Endothelial cell of umbilical vein (primary cell): ENCODE measurements around the gene KRTAP10-8. TPM values are rescaled to one million over a fixed set of nuclear protein-coding genes. Genes with fewer than 3 reads are reported as not detected.

Source experiments
- BruUV-seq: library from RNA; stranded (reverse); fragments of 400-500 nt; replicated peaks from 2 replicates; lab custom pipeline; 2021; lab: Mats Ljungman, UMichigan
- CTCF ChIA-PET: fragments of 300-600, 350-600 bp; sonication (Branson Sonifier 250); formaldehyde crosslinking; loops from one replicate; lab custom pipeline; 2021; ENCODE audit warnings: antibody characterized with exemption, inconsistent platforms; lab: Charles Lee
- POLR2A ChIA-PET: fragments of 300-600, 350-600 bp; sonication (Branson Sonifier 250); formaldehyde crosslinking; loops from one replicate; lab custom pipeline; 2021; ENCODE audit warnings: antibody characterized with exemption, inconsistent platforms; lab: Charles Lee
- DNase-seq: peaks from one replicate; pipeline ENCODE4 v3.0.0-alpha.2; 2011; ENCODE audit warnings: low read depth, low spot score
- FAIRE-seq: peaks from 2 replicates; lab custom pipeline; 2011; peaks lifted over from hg19 to GRCh38; lab: Jason Lieb, UNC
- H2AFZ ChIP-seq: 2 replicates; pipeline ENCODE4 v1.6.0; 2012; ENCODE audit warnings: low read depth, low read length, control low read depth, inconsistent platforms
- H3K27ac ChIP-seq: 2 replicates; pipeline ENCODE4 v1.5.1; 2011; ENCODE audit warnings: low read depth, mild to moderate bottlenecking, control low read depth, low read length, moderate library complexity; ENCODE audit not compliant: insufficient read depth
- H3K27me3 ChIP-seq, 2 experiments: 2 replicates each; pipeline versions ENCODE4 v1.6.0 to v1.6.1; 2011; ENCODE audit warnings: low read length in 2 of 2, mixed read lengths in 1 of 2; ENCODE audit not compliant: control insufficient read depth in 2 of 2, insufficient read depth in 2 of 2
- H3K36me3 ChIP-seq, 2 experiments: 2 replicates in 1 of 2; 3 replicates in 1 of 2; pipeline ENCODE4 v1.5.1; 2011; ENCODE audit warnings: low read length in 2 of 2, mild to moderate bottlenecking in 1 of 2, moderate library complexity in 1 of 2; ENCODE audit not compliant: control insufficient read depth in 2 of 2, insufficient read depth in 2 of 2; ENCODE audit errors: extremely low read depth in 1 of 2
- H3K4me1 ChIP-seq: 3 replicates; pipeline ENCODE4 v1.5.1; 2011; ENCODE audit warnings: mild to moderate bottlenecking, low read length; ENCODE audit not compliant: control insufficient read depth, insufficient read depth; ENCODE audit errors: extremely low read depth
- H3K4me2 ChIP-seq: 2 replicates; pipeline ENCODE4 v1.6.1; 2011; ENCODE audit warnings: low read length, control low read depth, mixed read lengths; ENCODE audit not compliant: insufficient read depth
- H3K4me3 ChIP-seq, 3 experiments: fragments of 200-600 bp in 1 of 3; sonication (generic), shearing (Covaris generic) in 1 of 3; replicated peaks in 1 of 3; 2 replicates each; pipeline ENCODE4 v1.5.1; 2011 to 2016; ENCODE audit warnings: control low read depth in 3 of 3, low read length in 3 of 3, mild to moderate bottlenecking in 2 of 3, inconsistent platforms in 1 of 3, low read depth in 1 of 3, moderate library complexity in 1 of 3; ENCODE audit not compliant: insufficient read depth in 1 of 3
- H3K79me2 ChIP-seq: 2 replicates; pipeline ENCODE4 v1.6.0; 2012; ENCODE audit warnings: low read length, inconsistent platforms; ENCODE audit not compliant: control insufficient read depth, insufficient read depth
- H3K9ac ChIP-seq: replicated peaks from 2 replicates; pipeline ENCODE3; 2011; ENCODE audit warnings: low read length, control low read depth; ENCODE audit not compliant: insufficient read depth; ENCODE audit errors: extremely low read depth
- H3K9me1 ChIP-seq: replicated peaks from 3 replicates; pipeline ENCODE4 v1.6.0; 2011; ENCODE audit warnings: mild to moderate bottlenecking, low read length; ENCODE audit not compliant: control insufficient read depth, insufficient read depth; ENCODE audit errors: extremely low read depth
- H3K9me3 ChIP-seq: replicated peaks from 2 replicates; pipeline ENCODE4 v1.5.1; 2012; ENCODE audit warnings: low read length, inconsistent platforms; ENCODE audit not compliant: control insufficient read depth, insufficient read depth
- H4K20me1 ChIP-seq: replicated peaks from 2 replicates; pipeline ENCODE3; 2011; ENCODE audit warnings: mild to moderate bottlenecking, low read length; ENCODE audit not compliant: control insufficient read depth, insufficient read depth; ENCODE audit errors: extremely low read depth
- CTCF ChIP-seq, 2 donors: IDR thresholded peaks; 1 replicate in 1 of 2; 2 replicates in 1 of 2; pipeline ENCODE4 v1.5.1; 2011; ENCODE audit warnings: low read length in 2 of 2, mild to moderate bottlenecking in 2 of 2, moderate library complexity in 2 of 2, control low read depth in 1 of 2, inconsistent platforms in 1 of 2, low read depth in 1 of 2; ENCODE audit not compliant: insufficient read depth in 1 of 2; ENCODE audit errors: extremely low read depth in 1 of 2
- EZH2 ChIP-seq: IDR thresholded peaks from 2 replicates; pipeline ENCODE4 v1.6.1; 2012; ENCODE audit warnings: borderline replicate concordance, low read depth, mild to moderate bottlenecking, moderate library complexity, low read length, inconsistent platforms; ENCODE audit not compliant: severe bottlenecking
- FOS ChIP-seq: IDR thresholded peaks from 2 replicates; pipeline ENCODE4 v1.6.1; 2011; ENCODE audit warnings: mild to moderate bottlenecking, low read length, moderate library complexity, borderline replicate concordance; ENCODE audit not compliant: insufficient read depth
- GATA2 ChIP-seq: IDR thresholded peaks from 2 replicates; pipeline ENCODE4 v1.7.0; 2011; ENCODE audit warnings: low read depth, mild to moderate bottlenecking, moderate library complexity, mixed read lengths, low read length; ENCODE audit not compliant: insufficient read length, insufficient read depth
- JUN ChIP-seq: IDR thresholded peaks from 2 replicates; pipeline ENCODE4 v1.6.1; 2011; ENCODE audit warnings: borderline replicate concordance, low read depth; ENCODE audit not compliant: insufficient read length, insufficient read depth
- MAX ChIP-seq: IDR thresholded peaks from 2 replicates; pipeline ENCODE4 v1.6.1; 2011; ENCODE audit not compliant: insufficient read depth, insufficient read length
- MYC ChIP-seq: IDR thresholded peaks from one replicate; pipeline ENCODE4 v1.6.1; 2011; ENCODE audit warnings: mild to moderate bottlenecking, low read depth, low read length
- POLR2A ChIP-seq: IDR thresholded peaks from 2 replicates; pipeline ENCODE4 v1.6.1; 2012; ENCODE audit warnings: low read depth, mild to moderate bottlenecking, control low read depth, low read length
- POLR2AphosphoS5 ChIP-seq: IDR thresholded peaks from 2 replicates; pipeline ENCODE4 v1.6.1; 2012; ENCODE audit warnings: low read depth, mild to moderate bottlenecking, control low read depth, low read length, moderate library complexity; ENCODE audit not compliant: insufficient read depth
- dilution Hi-C: fragments of 300-500 bp; cut with MboI; formaldehyde crosslinking; loops from one replicate; pipeline ENCODE4 v1.15.0; 2019; ENCODE audit warnings: low sequenced_read_pairs; ENCODE audit not compliant: extremely low pct_ligation_motif_present
- intact Hi-C: fragments of 100-400 bp; cut with micrococcal nuclease; formaldehyde crosslinking; loops from one replicate; pipeline ENCODE4 v1.10.0; 2022
- polyA plus RNA-seq, 4 experiments: library from polyadenylated mRNA; depleted of rRNA in 3 of 4; stranded (reverse) in 3 of 4; unstranded in 1 of 4; fragments of >200 nt; gene quantifications; 2 replicates each; pipeline versions ENCODE4 v1.2.1 to v1.2.3, GENCODE V29; 2011 to 2012; ENCODE audit warnings: missing spikeins in 1 of 4
- total RNA-seq: library from RNA; stranded (reverse); gene quantifications from 2 replicates; pipeline ENCODE4 v1.2.3, GENCODE V29; 2021

KRTAP10-8 gene
- total and polyA plus RNA-seq, 2 donors (not counting 3 experiments of a cell fraction or from before 2014, with no cell fraction given): not detected

- ChIA-PET POLR2A (no interaction called here), CTCF (interaction anchor here (1.6 to 4.2 kb wide), 3 partner anchors 11 to 174 kb away, joined by 5 to 28 read pairs (median 20); no protein-coding TSS in a partner anchor)
- TF ChIP-seq CTCF (IDR thresholded peaks at IDR 0.05; ENCODE audit: extremely low read depth in 1 of 2, insufficient read depth in 1 of 2, low read depth in 1 of 2, low read length in 2 of 2): no peak
- TF ChIP-seq GATA2: no peak
- no peak for TF ChIP-seq JUN
- TF ChIP-seq MYC: no peak
- TF ChIP-seq POLR2A: no peak
- no peak for TF ChIP-seq POLR2AphosphoS5
- no peak for TF ChIP-seq FOS
- TF ChIP-seq MAX: no peak
- TF ChIP-seq EZH2: no peak
- Histone ChIP-seq H3K9me1 (no peaks in the 10 kb centered on the region), H3K27me3 (no peaks in the 10 kb centered on the region), H3K4me2 (no peak overlapping the region), H3K9ac (no peak overlapping the region), H3K9me3 (no peaks in the 10 kb centered on the region), H2AFZ (no peak overlapping the region), H4K20me1 (no peaks in the 10 kb centered on the region), H3K4me3 (no peak overlapping the region), H3K36me3 (no peaks in the 10 kb centered on the region), H3K4me1 (no peaks in the 10 kb centered on the region), H3K27ac (no peak overlapping the region), H3K79me2 (no peaks in the 10 kb centered on the region)
- no TSS peak for BruUV-seq
- DNase-seq (no peak), FAIRE-seq (no peak)
- dilution Hi-C loops: no loop called here
- intact Hi-C loops: no loop called here
Observed at GRCh38 chr21:44619886-44620285, 8.0 kb downstream of the KRTAP10-8 start.
